AG10803 (cell line): Measurements from ENCODE around the gene GNB1L.

Source experiments
- DNase-seq: peaks from one replicate; pipeline ENCODE4 v3.0.0; 2010; ENCODE audit warnings: low read depth
- H3K4me3 ChIP-seq: 2 replicates; pipeline ENCODE4 v1.5.1; 2011; ENCODE audit warnings: mild to moderate bottlenecking, low read length, control low read depth
- TF ChIP-seq, protein P1 (sequence below): conservative IDR thresholded peaks from 2 replicates; pipeline ENCODE4 v1.5.1; 2011; ENCODE audit warnings: mild to moderate bottlenecking, low read length, control low read depth, inconsistent platforms

The GNB1L gene

GRCh38 chr22:19811811-19812771, 42.6 kb downstream of the GNB1L start:
- no peak for DNase-seq
- TF ChIP-seq, protein P1, sequence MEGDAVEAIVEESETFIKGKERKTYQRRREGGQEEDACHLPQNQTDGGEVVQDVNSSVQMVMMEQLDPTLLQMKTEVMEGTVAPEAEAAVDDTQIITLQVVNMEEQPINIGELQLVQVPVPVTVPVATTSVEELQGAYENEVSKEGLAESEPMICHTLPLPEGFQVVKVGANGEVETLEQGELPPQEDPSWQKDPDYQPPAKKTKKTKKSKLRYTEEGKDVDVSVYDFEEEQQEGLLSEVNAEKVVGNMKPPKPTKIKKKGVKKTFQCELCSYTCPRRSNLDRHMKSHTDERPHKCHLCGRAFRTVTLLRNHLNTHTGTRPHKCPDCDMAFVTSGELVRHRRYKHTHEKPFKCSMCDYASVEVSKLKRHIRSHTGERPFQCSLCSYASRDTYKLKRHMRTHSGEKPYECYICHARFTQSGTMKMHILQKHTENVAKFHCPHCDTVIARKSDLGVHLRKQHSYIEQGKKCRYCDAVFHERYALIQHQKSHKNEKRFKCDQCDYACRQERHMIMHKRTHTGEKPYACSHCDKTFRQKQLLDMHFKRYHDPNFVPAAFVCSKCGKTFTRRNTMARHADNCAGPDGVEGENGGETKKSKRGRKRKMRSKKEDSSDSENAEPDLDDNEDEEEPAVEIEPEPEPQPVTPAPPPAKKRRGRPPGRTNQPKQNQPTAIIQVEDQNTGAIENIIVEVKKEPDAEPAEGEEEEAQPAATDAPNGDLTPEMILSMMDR, result no peak
- H3K4me3 ChIP-seq, result no peak overlapping the region

GRCh38 chr22:19811211-19811621, 43.5 kb downstream of the GNB1L start:
- DNase-seq, result no peak
- TF ChIP-seq, protein P1, result no peak
- H3K4me3 ChIP-seq, result no peak overlapping the region

DNA sequence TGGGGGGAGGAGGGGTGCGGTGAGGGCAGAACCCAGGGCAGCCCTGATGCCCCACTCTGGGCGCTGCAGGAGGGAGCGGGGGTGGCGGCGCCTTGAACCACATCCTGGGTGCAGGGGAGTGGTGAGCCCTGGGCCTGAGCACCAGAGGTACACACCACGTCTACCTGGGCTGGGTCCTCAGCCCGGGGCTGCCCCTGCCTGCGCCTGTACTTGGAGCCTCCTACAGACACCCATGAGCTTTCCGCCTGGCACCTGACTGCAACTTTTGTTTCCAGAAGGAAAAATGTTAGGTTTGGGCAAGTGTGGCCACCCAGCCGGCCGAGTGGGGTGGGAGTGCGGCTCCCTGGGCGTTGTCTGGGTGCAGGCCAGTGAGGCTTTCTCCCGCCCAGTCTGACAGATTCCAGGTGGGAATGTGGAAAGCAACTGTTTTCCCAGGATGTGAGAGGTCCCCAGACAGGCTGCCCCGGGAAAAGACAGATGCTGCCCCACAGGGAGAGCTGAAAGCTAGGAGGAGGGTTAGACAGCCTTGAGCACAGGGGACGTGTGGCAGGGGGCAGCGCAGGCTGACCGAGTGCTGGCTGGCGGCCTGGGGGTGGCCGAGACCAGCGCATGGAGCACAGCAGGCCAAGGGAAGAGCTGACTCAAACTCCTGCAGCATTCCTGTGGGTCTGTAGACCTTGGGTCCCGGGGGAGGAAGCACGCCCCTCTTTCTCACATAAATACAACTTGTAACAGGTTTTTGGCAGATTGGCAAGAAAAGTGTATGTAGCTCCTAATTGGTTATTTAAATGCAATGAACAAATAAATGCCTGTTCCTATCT, 44.1 kb downstream of the GNB1L start:
- DNase-seq, result peak; percentile 91
- TF ChIP-seq, protein P1, result no peak
- H3K4me3 ChIP-seq, result no peak overlapping the region

DNA sequence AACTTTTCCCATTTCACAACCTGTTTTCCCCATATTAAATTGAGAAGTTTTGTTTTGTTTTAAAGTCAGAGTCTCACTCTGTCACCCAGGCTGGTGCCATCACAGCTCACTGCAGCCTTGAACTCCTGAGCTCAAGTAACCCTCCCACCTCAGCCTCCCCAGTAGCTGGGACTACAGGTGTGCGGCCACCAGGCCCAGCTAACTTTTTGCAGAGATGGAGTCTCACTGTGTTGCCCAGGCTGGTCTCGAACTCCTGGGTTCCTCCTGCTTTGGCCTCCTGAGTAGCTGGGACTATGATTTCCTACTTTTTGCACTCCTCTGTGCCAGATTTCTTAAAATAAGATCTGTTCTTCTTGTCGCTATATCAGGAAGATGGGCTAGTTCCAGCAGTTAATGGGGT, 44.9 kb downstream of the GNB1L start:
- TF ChIP-seq, protein P1, result no peak
- DNase-seq, result no peak
- H3K4me3 ChIP-seq, result no peak overlapping the region

DNA sequence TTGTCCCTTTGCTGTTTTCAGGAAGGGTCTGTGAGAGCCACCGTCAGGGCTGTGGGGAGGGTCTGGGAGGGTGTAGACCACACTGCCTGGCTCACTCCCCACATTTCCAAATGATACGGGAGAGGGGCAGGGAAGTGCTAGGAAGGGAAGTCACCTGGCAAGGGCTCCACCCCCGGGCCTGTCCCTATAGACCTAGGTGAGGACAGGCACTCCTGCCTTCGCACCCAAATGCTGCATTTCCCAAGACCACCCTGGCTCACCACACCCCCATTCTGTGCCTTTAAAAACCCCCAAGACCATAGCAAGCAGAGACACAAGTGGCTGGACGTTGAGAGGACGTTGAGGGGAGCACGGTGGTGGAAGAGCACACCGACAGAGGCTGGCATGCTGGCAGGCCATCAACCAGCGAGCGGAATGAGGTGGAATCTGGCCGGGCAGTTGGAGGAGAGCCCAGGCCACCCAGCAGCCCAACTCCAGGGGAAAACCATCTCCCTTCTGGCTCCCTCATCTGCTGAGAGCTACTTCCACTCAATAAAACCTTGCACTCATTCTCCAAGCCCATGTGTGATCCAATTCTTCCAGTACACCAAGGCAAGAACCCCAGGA, 45.7 kb downstream of the GNB1L start:
- no peak for DNase-seq
- H3K4me3 ChIP-seq, result no peak overlapping the region
- TF ChIP-seq, protein P1, result no peak

DNA sequence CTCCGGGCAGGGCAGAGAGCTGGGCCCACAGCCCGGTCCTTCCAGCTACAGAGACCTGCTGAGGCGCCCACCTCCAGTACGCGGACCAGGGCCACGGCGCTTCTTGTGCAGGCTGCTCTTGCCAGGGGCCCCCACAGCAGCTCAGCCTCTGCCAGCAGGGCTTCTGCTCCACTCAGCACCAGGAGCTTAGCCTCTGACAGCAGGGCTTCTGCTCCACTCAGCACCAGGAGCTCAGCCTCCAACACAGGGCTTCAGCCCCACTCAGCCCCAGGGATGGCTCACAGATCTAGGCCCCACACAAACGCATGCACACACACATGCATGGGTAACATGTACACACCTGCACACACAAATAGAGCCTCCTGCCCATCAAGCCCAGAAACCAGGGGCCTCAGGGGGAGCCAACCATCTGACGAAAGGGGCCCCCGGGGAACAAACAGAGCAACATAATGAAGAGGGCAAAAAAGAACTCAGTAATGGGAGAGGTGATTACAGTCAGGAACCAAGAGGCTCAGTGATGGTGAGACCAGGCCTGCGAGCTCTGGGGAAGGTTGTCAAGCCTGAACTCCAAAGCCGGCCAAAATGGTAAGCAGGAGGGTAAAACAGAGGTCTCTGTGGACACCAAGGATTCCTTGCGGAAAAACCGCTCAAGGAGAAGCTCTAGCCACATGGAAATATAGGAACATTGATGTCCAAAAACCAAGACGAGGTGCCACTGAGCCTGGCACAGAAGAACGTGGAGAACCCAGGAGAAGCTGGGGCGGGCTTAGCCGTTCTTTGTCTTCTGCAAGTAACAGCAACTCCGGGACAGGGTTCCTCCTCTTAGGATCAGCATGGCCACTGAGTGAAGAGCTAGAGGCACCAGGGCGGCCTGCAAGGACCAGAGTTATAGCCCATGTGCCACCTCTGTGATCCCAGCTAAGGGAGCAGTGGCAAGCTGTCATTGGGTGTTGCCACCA, 46.5 kb downstream of the GNB1L start:
- no peak for DNase-seq
- TF ChIP-seq, protein P1, result no peak
- no peak overlapping the region for H3K4me3 ChIP-seq
